ENCODE data around the gene DCUN1D2.
"Not testable (repeated sequence)": the region's sequence is repeated elsewhere in the genome, so short reads cannot be mapped to it uniquely, and the experiment has no call there.

DCUN1D2 gene

GRCh38 chr13:113490496-113491417 lies at the start of gene DCUN1D2:
Gene DCUN1D2 (minus strand): TSS chr13:113490711. CDS start chr13:113490669, 42 bp downstream.
- DNase-seq, result peak; percentile 99

GRCh38 chr13:113539822-113540221 lies 49.3 kb upstream of the DCUN1D2 start:
- DNase-seq, result no peak

GRCh38 chr13:113539176-113539575 lies 48.7 kb upstream of the DCUN1D2 start:
- DNase-seq, result no peak

- DNase-seq, result no peak
These were observed 48.2 kb upstream of the DCUN1D2 start for GRCh38 chr13:113538689-113539058.

GRCh38 chr13:113537909-113538688 lies 47.6 kb upstream of the DCUN1D2 start:
- DNase-seq, result no peak

GRCh38 chr13:113537205-113537604 lies 46.7 kb upstream of the DCUN1D2 start:
- no peak for DNase-seq

GRCh38 chr13:113536461-113537110 lies 46.1 kb upstream of the DCUN1D2 start:
- DNase-seq, result no peak

GRCh38 chr13:113535381-113535781 lies 44.9 kb upstream of the DCUN1D2 start:
- no peak for DNase-seq

GRCh38 chr13:113534236-113534860 lies 43.8 kb upstream of the DCUN1D2 start:
- DNase-seq, result no peak

GRCh38 chr13:113533161-113533840 lies 42.8 kb upstream of the DCUN1D2 start:
- DNase-seq, result no peak

- no peak for DNase-seq
These were observed 41.8 kb upstream of the DCUN1D2 start for GRCh38 chr13:113532156-113532806.

- DNase-seq, result no peak
These were observed 40.7 kb upstream of the DCUN1D2 start for GRCh38 chr13:113531041-113531873.

- no peak for DNase-seq
These were observed 38.3 kb upstream of the DCUN1D2 start for GRCh38 chr13:113528813-113529180.

GRCh38 chr13:113528101-113528812 lies 37.7 kb upstream of the DCUN1D2 start:
- no peak for DNase-seq

- no peak for DNase-seq
These were observed 36.9 kb upstream of the DCUN1D2 start for GRCh38 chr13:113527272-113527958.

- no peak for DNase-seq
These were observed 36.1 kb upstream of the DCUN1D2 start for GRCh38 chr13:113526466-113527220.

- DNase-seq, result not testable (repeated sequence)
These were observed 31.9 kb upstream of the DCUN1D2 start for GRCh38 chr13:113522438-113522837.

- DNase-seq, result no peak
These were observed 30.1 kb upstream of the DCUN1D2 start for GRCh38 chr13:113520571-113520970.

- DNase-seq, result no peak
These were observed 29.0 kb upstream of the DCUN1D2 start for GRCh38 chr13:113519556-113519955.

Measured in GDM1 (cell line).